Measurements from ENCODE around the gene APLP2. TPM values are rescaled to one million over a fixed set of nuclear protein-coding genes. Genes with fewer than 3 reads are reported as not detected.

Gene APLP2
- total RNA-seq, 2 donors from 2014 or later: 493 to 557 TPM

GRCh38 chr11:130043575-130043974 lies 26.1 kb upstream of the APLP2 start:
- Histone ChIP-seq H3K27ac (no peak overlapping the region), H3K9me3 (no peaks in the 10 kb centered on the region), H3K4me3 (no peak overlapping the region), H3K36me3 (no peaks in the 10 kb centered on the region), H3K27me3 (replicated peaks; ENCODE audit: insufficient read depth) (no peaks in the 10 kb centered on the region), H3K4me1 (ENCODE audit: control insufficient read depth in 1 of 2, low read depth in 2 of 2) (no peaks in the 10 kb centered on the region)
- ATAC-seq (ENCODE audit: insufficient number of reproducible peaks, low FRiP score, low read depth) (no peak), DNase-seq (ENCODE audit: low spot score) (no peak)
- TF ChIP-seq CTCF (IDR thresholded peaks at IDR 0.05): no peak

GRCh38 chr11:130047141-130047540 lies 22.6 kb upstream of the APLP2 start:
- ATAC-seq (ENCODE audit: insufficient number of reproducible peaks, low FRiP score, low read depth) (no peak), DNase-seq (ENCODE audit: low spot score) (no peak)
- Histone ChIP-seq H3K36me3 (no peaks in the 10 kb centered on the region), H3K27ac (no peak overlapping the region), H3K9me3 (no peaks in the 10 kb centered on the region), H3K27me3 (replicated peaks; ENCODE audit: insufficient read depth) (no peaks in the 10 kb centered on the region), H3K4me3 (no peak overlapping the region), H3K4me1 (ENCODE audit: control insufficient read depth in 1 of 2, low read depth in 2 of 2) (peaks cover 3 to 13% of the 10 kb centered on the region in 2 donors)
- no peak for TF ChIP-seq CTCF (IDR thresholded peaks at IDR 0.05)

GRCh38 chr11:130049328-130049771 lies 20.3 kb upstream of the APLP2 start:
- Histone ChIP-seq H3K36me3 (no peaks in the 10 kb centered on the region), H3K27ac (no peak overlapping the region), H3K4me3 (no peak overlapping the region), H3K27me3 (replicated peaks; ENCODE audit: insufficient read depth) (no peaks in the 10 kb centered on the region), H3K9me3 (no peaks in the 10 kb centered on the region), H3K4me1 (ENCODE audit: control insufficient read depth in 1 of 2, low read depth in 2 of 2) (peaks cover 3 to 13% of the 10 kb centered on the region in 2 donors)
- ATAC-seq (ENCODE audit: insufficient number of reproducible peaks, low FRiP score, low read depth): no peak
- DNase-seq (ENCODE audit: low spot score): no peak
- TF ChIP-seq CTCF (IDR thresholded peaks at IDR 0.05): no peak

- Histone ChIP-seq H3K4me3 (no peak overlapping the region), H3K9me3 (no peaks in the 10 kb centered on the region), H3K36me3 (no peaks in the 10 kb centered on the region), H3K27me3 (replicated peaks; ENCODE audit: insufficient read depth) (no peaks in the 10 kb centered on the region), H3K27ac (peak overlapping the region in 1 of 2 donors; percentile 40), H3K4me1 (ENCODE audit: control insufficient read depth in 1 of 2, low read depth in 2 of 2) (peaks cover 3 to 15% of the 10 kb centered on the region in 2 donors)
- ATAC-seq (ENCODE audit: insufficient number of reproducible peaks, low FRiP score, low read depth) (no peak), DNase-seq (ENCODE audit: low spot score) (no peak)
- TF ChIP-seq CTCF (IDR thresholded peaks at IDR 0.05): no peak
These were observed 19.4 kb upstream of the APLP2 start for GRCh38 chr11:130050257-130050656.

- no peak overlapping the region for H3K4me3 ChIP-seq
- no peak for ATAC-seq (ENCODE audit: insufficient number of reproducible peaks, low FRiP score, low read depth)
- no peaks in the 10 kb centered on the region for H3K27me3 ChIP-seq (replicated peaks; ENCODE audit: insufficient read depth)
- H3K4me1 ChIP-seq (ENCODE audit: control insufficient read depth in 1 of 2, low read depth in 2 of 2): peaks cover 3 to 19% of the 10 kb centered on the region in 2 donors
- no peak overlapping the region for H3K27ac ChIP-seq
- no peaks in the 10 kb centered on the region for H3K36me3 ChIP-seq
- H3K9me3 ChIP-seq: no peaks in the 10 kb centered on the region
- DNase-seq (ENCODE audit: low spot score): no peak
- TF ChIP-seq CTCF (IDR thresholded peaks at IDR 0.05): no peak
These were observed 18.6 kb upstream of the APLP2 start for GRCh38 chr11:130051082-130051481.

Data from thoracic aorta (tissue), 2 donors.